Ectodermal cell (in vitro differentiated cells): ENCODE results near the gene ATXN10.
A peak's percentile ranks its signal among the peaks of the same experiment; 100 is the strongest.

ENCODE experiments used
- H3K27ac ChIP-seq: 2 replicates; pipeline ENCODE4 v1.7.0; 2013; ENCODE audit warnings: mild to moderate bottlenecking, low read depth, low read length; ENCODE audit not compliant: insufficient read depth, poor library complexity, severe bottlenecking
- H3K27me3 ChIP-seq: 2 replicates; pipeline ENCODE4 v1.7.0; 2013; ENCODE audit warnings: mild to moderate bottlenecking, low read length; ENCODE audit not compliant: insufficient read depth, control insufficient read depth, poor library complexity, severe bottlenecking
- H3K36me3 ChIP-seq: one replicate; pipeline ENCODE4 v1.7.0; 2013; ENCODE audit warnings: low read length; ENCODE audit not compliant: control insufficient read depth, insufficient read depth
- H3K4me1 ChIP-seq: one replicate; pipeline ENCODE4 v1.7.0; 2013; ENCODE audit warnings: low read length; ENCODE audit not compliant: control insufficient read depth, insufficient read depth
- H3K4me3 ChIP-seq: 2 replicates; pipeline ENCODE4 v1.7.0; 2013; ENCODE audit warnings: low read depth, low read length, control low read depth; ENCODE audit not compliant: insufficient read depth
- H3K9me3 ChIP-seq: 2 replicates; pipeline ENCODE4 v1.7.0; 2013; ENCODE audit warnings: mild to moderate bottlenecking, low read length, moderate library complexity; ENCODE audit not compliant: control insufficient read depth
- WGBS, 2 experiments: methylation state at CpG; one replicate each; pipeline ENCODE4 v1.1.7; 2013; ENCODE audit warnings: missing lambda C conversion rate in 2 of 2; 5-methylcytosine and 5-hydroxymethylcytosine counted together

ATXN10 gene

GRCh38 chr22:45754822-45755221, 83.2 kb downstream of the ATXN10 start:
- no peaks in the 10 kb centered on the region for H3K9me3 ChIP-seq
- H3K4me3 ChIP-seq, result no peak overlapping the region
- H3K27ac ChIP-seq, result no peak overlapping the region
- no peaks in the 10 kb centered on the region for H3K27me3 ChIP-seq
- H3K36me3 ChIP-seq, result no peaks in the 10 kb centered on the region
- peaks cover 10% of the 10 kb centered on the region for H3K4me1 ChIP-seq
- WGBS, 2 experiments, result 93 to 97% methylated on average over 3 of the region's 3 CpGs

DNA sequence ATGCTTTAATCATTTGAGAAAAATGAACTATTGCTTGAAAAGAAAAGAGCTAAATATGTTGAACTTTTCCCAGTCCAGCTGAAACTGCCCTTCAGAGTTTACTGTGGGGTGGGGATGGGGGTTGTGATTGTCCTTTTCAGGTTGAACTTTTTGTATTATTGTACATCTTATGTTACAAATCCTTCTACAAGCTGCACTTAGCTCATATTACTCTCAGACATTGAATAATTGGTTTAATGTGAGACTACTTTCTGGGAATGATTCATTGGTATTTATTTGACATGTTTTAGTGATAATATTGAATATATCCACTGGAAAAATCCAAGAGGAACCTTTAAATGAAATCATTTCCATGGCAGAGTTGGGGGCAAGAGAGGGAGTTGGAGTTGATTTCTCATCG, 84.9 kb downstream of the ATXN10 start:
- H3K27me3 ChIP-seq, result no peaks in the 10 kb centered on the region
- H3K4me3 ChIP-seq, result no peak overlapping the region
- H3K9me3 ChIP-seq, result no peaks in the 10 kb centered on the region
- peaks cover 10% of the 10 kb centered on the region for H3K4me1 ChIP-seq
- no peaks in the 10 kb centered on the region for H3K36me3 ChIP-seq
- H3K27ac ChIP-seq, result no peak overlapping the region
- WGBS, 2 experiments, result 24 to 31% methylated on average over 1 of the region's 1 CpG

GRCh38 chr22:45757068-45757467, 85.4 kb downstream of the ATXN10 start:
- no peak overlapping the region for H3K4me3 ChIP-seq
- H3K27ac ChIP-seq, result no peak overlapping the region
- 9% methylated on average over 14 of the region's 14 CpGs for WGBS, 2 experiments
- no peaks in the 10 kb centered on the region for H3K36me3 ChIP-seq
- H3K27me3 ChIP-seq, result no peaks in the 10 kb centered on the region
- H3K4me1 ChIP-seq, result peaks cover 11% of the 10 kb centered on the region
- no peaks in the 10 kb centered on the region for H3K9me3 ChIP-seq

GRCh38 chr22:45757936-45758335, 86.3 kb downstream of the ATXN10 start:
- no peaks in the 10 kb centered on the region for H3K27me3 ChIP-seq
- peaks cover 19% of the 10 kb centered on the region for H3K4me1 ChIP-seq
- H3K4me3 ChIP-seq, result no peak overlapping the region
- no peaks in the 10 kb centered on the region for H3K9me3 ChIP-seq
- H3K27ac ChIP-seq, result no peak overlapping the region
- H3K36me3 ChIP-seq, result no peaks in the 10 kb centered on the region
- WGBS, 2 experiments, result 86 to 92% methylated on average over 11 of the region's 11 CpGs

- H3K27ac ChIP-seq, result no peak overlapping the region
- no peak overlapping the region for H3K4me3 ChIP-seq
- H3K4me1 ChIP-seq, result peaks cover 26% of the 10 kb centered on the region
- H3K36me3 ChIP-seq, result no peaks in the 10 kb centered on the region
- H3K9me3 ChIP-seq, result no peaks in the 10 kb centered on the region
- WGBS, 2 experiments, result 97% methylated on average over 7 of the region's 7 CpGs
- no peaks in the 10 kb centered on the region for H3K27me3 ChIP-seq
Observed at GRCh38 chr22:45758603-45759002, 87.0 kb downstream of the ATXN10 start.

DNA sequence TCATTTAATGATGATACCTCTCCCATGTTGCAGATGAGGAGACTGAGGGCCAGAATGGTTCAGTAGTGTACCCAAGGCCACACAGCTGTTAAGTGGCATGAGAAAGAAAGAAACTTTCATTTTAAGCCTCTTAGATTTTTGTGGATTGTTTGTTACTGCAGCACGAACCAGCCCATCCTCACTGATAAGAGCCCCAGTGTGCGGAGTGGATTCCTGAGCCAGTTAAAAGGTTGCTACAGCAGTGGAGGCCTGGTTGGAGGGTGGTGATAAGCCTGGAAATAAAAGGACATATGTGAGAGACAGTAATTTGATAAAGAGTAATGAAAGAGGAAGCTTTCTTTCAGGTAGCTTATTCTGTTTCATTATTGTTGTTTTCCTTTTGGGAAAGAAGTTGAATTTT, 89.0 kb downstream of the ATXN10 start:
- H3K27me3 ChIP-seq, result no peaks in the 10 kb centered on the region
- no peaks in the 10 kb centered on the region for H3K36me3 ChIP-seq
- H3K9me3 ChIP-seq, result no peaks in the 10 kb centered on the region
- H3K4me3 ChIP-seq, result no peak overlapping the region
- peaks cover 41% of the 10 kb centered on the region for H3K4me1 ChIP-seq
- H3K27ac ChIP-seq, result no peak overlapping the region
- 93 to 97% methylated on average over 2 of the region's 2 CpGs for WGBS, 2 experiments

DNA sequence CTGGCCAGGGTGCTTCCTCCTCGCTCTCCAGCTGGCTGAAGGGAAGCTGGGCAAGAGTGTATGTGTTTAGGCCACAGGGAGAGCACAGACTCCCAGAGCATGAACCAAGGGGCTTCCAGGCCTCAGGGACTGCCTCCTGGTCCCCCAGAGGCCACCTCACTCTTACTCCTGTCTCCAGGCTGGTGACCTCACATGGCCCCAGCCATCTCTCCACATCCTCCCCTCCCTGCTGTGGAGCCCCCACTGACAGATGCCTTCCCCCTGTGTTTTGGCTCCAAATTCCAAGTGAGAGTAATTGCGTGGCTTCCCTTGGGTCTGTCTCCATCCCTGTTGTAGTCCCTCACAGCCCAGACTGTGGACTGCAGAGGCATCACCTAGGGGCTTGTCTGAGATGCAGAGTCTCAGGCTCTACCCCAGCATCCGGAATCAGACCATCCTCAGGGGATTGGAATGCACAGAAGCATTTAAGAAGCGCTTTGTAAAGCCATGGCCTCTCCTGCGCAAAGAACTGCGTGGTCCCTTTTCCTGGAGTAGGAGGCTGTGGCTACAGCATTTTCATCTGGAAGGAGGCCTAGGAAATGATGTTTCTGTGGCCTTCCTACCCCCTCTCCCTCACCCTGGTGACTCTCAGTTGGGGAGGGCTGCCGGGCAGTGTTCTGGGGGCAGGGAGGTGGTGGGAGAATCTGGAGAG, 91.1 kb downstream of the ATXN10 start:
- WGBS, 2 experiments, result 83% methylated on average over 7 of the region's 7 CpGs
- Histone ChIP-seq H3K36me3 (no peaks in the 10 kb centered on the region), H3K9me3 (no peaks in the 10 kb centered on the region), H3K27ac (no peak overlapping the region), H3K4me3 (no peak overlapping the region), H3K27me3 (no peaks in the 10 kb centered on the region), H3K4me1 (peaks cover 31% of the 10 kb centered on the region)

- Histone ChIP-seq H3K27me3 (no peaks in the 10 kb centered on the region), H3K9me3 (no peaks in the 10 kb centered on the region), H3K36me3 (no peaks in the 10 kb centered on the region), H3K4me1 (peaks cover 33% of the 10 kb centered on the region), H3K27ac (peak overlapping the region; percentile 22), H3K4me3 (no peak overlapping the region)
- WGBS, 2 experiments, result 87% methylated on average over 10 of the region's 10 CpGs
Observed at GRCh38 chr22:45763236-45763624, 91.6 kb downstream of the ATXN10 start.

DNA sequence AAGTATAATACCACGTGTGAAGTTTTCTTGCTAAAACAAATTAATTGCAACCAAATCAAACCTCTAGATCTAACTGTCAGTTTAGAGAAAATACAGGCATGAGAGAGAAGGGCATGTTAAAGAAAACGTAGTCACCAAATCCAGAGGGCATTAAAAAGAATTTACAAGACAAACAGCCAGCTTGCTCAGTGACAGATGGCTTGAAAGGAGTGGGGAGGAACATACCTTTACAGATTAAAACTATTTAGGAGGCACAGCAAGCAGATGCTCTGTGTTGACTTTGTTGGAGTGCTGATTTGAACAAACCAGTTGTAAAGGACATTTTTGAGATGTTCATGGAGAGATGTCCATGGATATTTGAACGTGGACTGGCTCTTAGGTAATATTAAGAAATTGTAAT, 96.9 kb downstream of the ATXN10 start:
- Histone ChIP-seq H3K9me3 (no peaks in the 10 kb centered on the region), H3K27ac (no peak overlapping the region), H3K4me1 (peaks cover 20% of the 10 kb centered on the region), H3K4me3 (no peak overlapping the region), H3K27me3 (no peaks in the 10 kb centered on the region), H3K36me3 (no peaks in the 10 kb centered on the region)
- 21% methylated on average over 2 to 3 of the region's 3 CpGs for WGBS, 2 experiments

GRCh38 chr22:45769569-45770210, 98.1 kb downstream of the ATXN10 start:
- Histone ChIP-seq H3K9me3 (no peaks in the 10 kb centered on the region), H3K36me3 (no peaks in the 10 kb centered on the region), H3K4me1 (peaks cover 9% of the 10 kb centered on the region), H3K4me3 (no peak overlapping the region), H3K27me3 (no peaks in the 10 kb centered on the region), H3K27ac (no peak overlapping the region)
- 97 to 98% methylated on average over 3 of the region's 3 CpGs for WGBS, 2 experiments
